Left renal pelvis (tissue), 4 donors: Measurements from ENCODE around the gene CT45A7. TPM values are rescaled to one million over a fixed set of nuclear protein-coding genes. Genes with fewer than 3 reads are reported as not detected.
"Not testable (repeated sequence)": the region's sequence is repeated elsewhere in the genome, so short reads cannot be mapped to it uniquely, and the experiment has no call there.

Experiments used
- DNase-seq, 4 donors: peaks; one replicate each; pipeline ENCODE4 v3.0.0-alpha.2; 2013; ENCODE audit warnings: low read depth in 4 of 4, low spot score in 3 of 4
- polyA plus RNA-seq, 4 donors: library from polyadenylated mRNA; unstranded; fragments of 120-200 nt; gene quantifications; one replicate each; pipeline ENCODE4 v1.2.1, GENCODE V29; 2013; ENCODE audit not compliant: insufficient read length in 4 of 4

Gene CT45A7, protein sequence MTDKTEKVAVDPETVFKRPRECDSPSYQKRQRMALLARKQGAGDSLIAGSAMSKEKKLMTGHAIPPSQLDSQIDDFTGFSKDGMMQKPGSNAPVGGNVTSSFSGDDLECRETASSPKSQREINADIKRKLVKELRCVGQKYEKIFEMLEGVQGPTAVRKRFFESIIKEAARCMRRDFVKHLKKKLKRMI
- under 1 TPM in 1 of 4 donors, not detected in 3; 0.29 TPM for polyA plus RNA-seq

DNA sequence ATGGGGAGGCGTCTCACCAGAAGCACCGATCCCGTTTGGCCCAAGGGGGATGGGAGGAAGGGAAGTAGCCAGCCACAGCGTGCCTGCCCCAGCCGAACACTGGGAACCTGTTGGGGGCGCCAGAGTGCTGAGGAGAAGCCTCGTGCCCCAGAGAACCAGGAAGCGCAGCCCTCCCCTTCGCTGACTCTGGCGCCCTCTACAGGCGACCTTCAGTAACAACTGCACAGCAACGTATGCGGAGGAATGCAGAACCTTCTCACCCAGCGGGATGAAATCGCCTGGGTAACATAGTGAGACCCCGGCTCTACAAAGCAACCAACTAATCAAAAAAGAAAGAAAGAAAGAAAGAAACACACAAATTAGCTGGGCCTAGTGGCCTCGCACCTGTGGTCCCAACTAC is at the start of gene CT45A7:
Gene CT45A7, minus strand, starts transcription at position 101 of the 400 bp plus-strand sequence. CDS start 3,747 bp downstream, outside the sequence.
- not testable (repeated sequence) for DNase-seq

DNA sequence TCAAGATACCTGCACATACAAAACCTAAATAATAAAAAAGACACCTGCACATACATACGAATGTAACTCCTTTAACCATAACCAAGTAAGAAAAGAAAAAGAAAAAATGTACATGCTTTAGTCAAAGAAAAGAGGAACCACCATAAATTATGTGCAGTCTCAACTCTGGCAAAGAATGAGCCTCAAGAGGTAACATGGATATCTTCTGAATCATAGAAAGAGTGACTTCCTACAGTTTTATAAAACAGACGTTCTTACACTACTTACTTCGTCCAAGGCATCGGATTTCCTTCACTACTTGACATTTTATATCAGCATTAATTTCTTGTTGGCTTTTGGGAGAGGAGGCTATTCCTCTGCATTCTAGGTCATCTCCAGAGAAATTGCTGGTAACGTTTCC is 45.7 kb upstream of the CT45A7 start:
- not testable (repeated sequence) for DNase-seq

- DNase-seq: not testable (repeated sequence)
Observed at GRCh38 chrX:135871712-135872111, 34.6 kb upstream of the CT45A7 start, which contains the start of gene CT45A9. Gene CT45A9, minus strand, starts transcription at chrX:135871812. Its CDS starts 3,751 bp downstream, at chrX:135868061.

GRCh38 chrX:135854438-135854837 is 17.4 kb upstream of the CT45A7 start, which contains the start of gene CT45A8:
Gene CT45A8, minus strand, starts transcription at chrX:135854538. Its CDS starts 3,755 bp downstream, at chrX:135850783.
- DNase-seq: not testable (repeated sequence)

DNA sequence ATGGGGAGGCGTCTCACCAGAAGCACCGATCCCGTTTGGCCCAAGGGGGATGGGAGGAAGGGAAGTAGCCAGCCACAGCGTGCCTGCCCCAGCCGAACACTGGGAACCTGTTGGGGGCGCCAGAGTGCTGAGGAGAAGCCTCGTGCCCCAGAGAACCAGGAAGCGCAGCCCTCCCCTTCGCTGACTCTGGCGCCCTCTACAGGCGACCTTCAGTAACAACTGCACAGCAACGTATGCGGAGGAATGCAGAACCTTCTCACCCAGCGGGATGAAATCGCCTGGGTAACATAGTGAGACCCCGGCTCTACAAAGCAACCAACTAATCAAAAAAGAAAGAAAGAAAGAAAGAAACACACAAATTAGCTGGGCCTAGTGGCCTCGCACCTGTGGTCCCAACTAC is 17.2 kb downstream of the CT45A7 start, which contains the start of gene CT45A2:
Gene CT45A2, minus strand, starts transcription at position 101 of the 400 bp plus-strand sequence. CDS start 3,747 bp downstream, outside the sequence.
- not testable (repeated sequence) for DNase-seq

- not testable (repeated sequence) for DNase-seq
Observed at GRCh38 chrX:135802687-135803086, 34.4 kb downstream of the CT45A7 start, which contains the start of gene CT45A6. Gene CT45A6, minus strand, starts transcription at chrX:135802787. Its CDS starts 3,794 bp downstream, at chrX:135798993.

GRCh38 chrX:135785403-135785802 is 51.7 kb downstream of the CT45A7 start, which contains the start of gene CT45A5:
Gene CT45A5, minus strand, starts transcription at chrX:135785503. Its CDS starts 3,774 bp downstream, at chrX:135781729.
- not testable (repeated sequence) for DNase-seq

Other genes starting within 250 kb of the CT45A7 start
- gene CT45A1, start 123.6 kb downstream of the CT45A7 start, polyA plus RNA-seq: not detected
- not detected for gene CT45A3, start 69.1 kb downstream of the CT45A7 start, polyA plus RNA-seq
- gene CT45A5, start 51.8 kb downstream of the CT45A7 start, polyA plus RNA-seq: not detected
- not detected for gene CT45A6, start 34.5 kb downstream of the CT45A7 start, polyA plus RNA-seq
- gene CT45A2, start 17.3 kb downstream of the CT45A7 start, polyA plus RNA-seq: not detected
- gene CT45A8, start 17.3 kb upstream of the CT45A7 start, polyA plus RNA-seq: not detected
- gene CT45A9, start 34.5 kb upstream of the CT45A7 start, polyA plus RNA-seq: not detected
- gene CT45A10, start 56.2 kb upstream of the CT45A7 start, polyA plus RNA-seq: not detected
- not detected for gene SAGE1, start 56.4 kb upstream of the CT45A7 start, polyA plus RNA-seq
- 10 to 100 TPM; 26.8 to 34.0 (median 28.6) TPM for gene MMGT1, start 136.7 kb upstream of the CT45A7 start, polyA plus RNA-seq
- gene SLC9A6, start 148.2 kb upstream of the CT45A7 start, polyA plus RNA-seq: 10 to 100 TPM; 11.8 to 18.3 (median 16.8) TPM